ENCODE results near the gene OR2M2. TPM values are rescaled to one million over a fixed set of nuclear protein-coding genes. Genes with fewer than 3 reads are reported as not detected.

Gene OR2M2
- total and polyA plus RNA-seq, 9 of the 15 experiments (the other 6 are each of a cell fraction or from before 2014, with no cell fraction given): not detected

DNA sequence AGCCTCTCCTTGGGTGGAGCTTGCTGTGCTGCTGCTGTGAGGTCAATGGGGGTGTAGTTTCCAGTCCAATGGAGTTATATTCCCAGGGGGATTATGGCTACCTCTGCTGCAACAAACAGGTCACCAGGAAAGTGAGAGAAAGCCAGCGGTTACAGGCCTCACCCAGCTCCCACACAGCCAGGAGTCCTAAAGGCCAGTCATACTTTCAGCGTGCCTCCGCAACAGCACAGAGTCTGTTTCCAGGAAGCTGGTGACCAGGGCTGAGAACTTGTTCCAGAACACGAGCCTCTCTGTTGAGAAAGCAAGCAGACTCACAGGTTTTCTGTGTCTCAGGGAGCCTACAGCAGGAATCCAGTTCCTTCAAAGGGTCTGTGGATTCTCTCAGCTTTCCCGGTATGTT is 47.0 kb upstream of the OR2M2 start (continued):
- TF ChIP-seq PTBP1 (IDR thresholded peaks at IDR 0.05; ENCODE audit: low read depth, low read length): no peak
- TF ChIP-seq, protein P1, sequence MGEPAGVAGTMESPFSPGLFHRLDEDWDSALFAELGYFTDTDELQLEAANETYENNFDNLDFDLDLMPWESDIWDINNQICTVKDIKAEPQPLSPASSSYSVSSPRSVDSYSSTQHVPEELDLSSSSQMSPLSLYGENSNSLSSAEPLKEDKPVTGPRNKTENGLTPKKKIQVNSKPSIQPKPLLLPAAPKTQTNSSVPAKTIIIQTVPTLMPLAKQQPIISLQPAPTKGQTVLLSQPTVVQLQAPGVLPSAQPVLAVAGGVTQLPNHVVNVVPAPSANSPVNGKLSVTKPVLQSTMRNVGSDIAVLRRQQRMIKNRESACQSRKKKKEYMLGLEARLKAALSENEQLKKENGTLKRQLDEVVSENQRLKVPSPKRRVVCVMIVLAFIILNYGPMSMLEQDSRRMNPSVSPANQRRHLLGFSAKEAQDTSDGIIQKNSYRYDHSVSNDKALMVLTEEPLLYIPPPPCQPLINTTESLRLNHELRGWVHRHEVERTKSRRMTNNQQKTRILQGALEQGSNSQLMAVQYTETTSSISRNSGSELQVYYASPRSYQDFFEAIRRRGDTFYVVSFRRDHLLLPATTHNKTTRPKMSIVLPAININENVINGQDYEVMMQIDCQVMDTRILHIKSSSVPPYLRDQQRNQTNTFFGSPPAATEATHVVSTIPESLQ (CRISPR knock-in tag; IDR thresholded peaks at IDR 0.05): no peak

DNA sequence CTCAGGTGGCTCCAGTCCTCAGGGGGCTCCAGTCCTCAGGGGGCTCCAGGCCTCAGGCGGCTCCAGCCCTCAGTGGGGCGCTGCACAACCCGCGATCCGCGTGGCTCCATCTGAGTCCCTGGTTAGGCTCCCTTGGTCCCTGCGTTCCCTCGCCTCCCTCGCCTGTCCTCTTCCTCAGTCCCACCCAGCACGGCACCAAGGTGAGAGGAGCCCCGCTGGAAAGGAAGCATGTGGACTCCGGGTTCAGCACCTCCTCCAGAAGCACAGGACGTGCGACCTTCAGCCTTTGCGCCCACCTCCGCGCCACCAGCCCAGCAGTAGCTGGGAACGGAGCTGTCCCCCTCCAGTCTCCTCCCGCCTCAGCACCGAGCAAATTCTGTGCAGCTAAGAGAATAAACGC is 37.8 kb upstream of the OR2M2 start:
- CTCF ChIA-PET (ENCODE audit: low intra/inter-chr PET ratio): no interaction called here
- TF ChIP-seq MAZ (CRISPR knock-in tag; conservative IDR thresholded peaks at IDR 0.05 in 1 of 2, IDR thresholded peaks at IDR 0.05 in 1 of 2) (0 out of 4 replicates have a peak, but pooled peaks of 1 of the 2 experiments have one; percentile 38), ZNF717 (CRISPR knock-in tag; IDR thresholded peaks at IDR 0.05) (no peak), HDAC3 (IDR thresholded peaks at IDR 0.05; ENCODE audit: borderline replicate concordance, partially characterized antibody) (no peak), SOX6 (IDR thresholded peaks at IDR 0.05) (no peak)
- no peak overlapping the region for H2AFZ ChIP-seq (ENCODE audit: low read depth, low read length)
- in situ Hi-C loops (cut with MboI) (no loop called here), intact Hi-C loops (cut with micrococcal nuclease) (no loop called here)
- no peaks in the 10 kb centered on the region for H3K4me1 ChIP-seq (replicated peaks in 1 of 2; ENCODE audit: control insufficient read depth in 2 of 2, insufficient read depth in 2 of 2, low read length in 2 of 2)
- H3K4me3 ChIP-seq: no peak overlapping the region
- no peak overlapping the region for H3K4me2 ChIP-seq (ENCODE audit: insufficient read depth, low read length)
- no peaks in the 10 kb centered on the region for H3K27me3 ChIP-seq (ENCODE audit: control insufficient read depth in 2 of 2, insufficient read depth in 2 of 2, low read length in 2 of 2)
- no peak overlapping the region for H3K27ac ChIP-seq (ENCODE audit: extremely low read depth, low read depth, low read length)
- ATAC-seq (no peak), DNase-seq (ENCODE audit: extremely low read depth in 1 of 4, low spot score in 3 of 4) (no peak), FAIRE-seq (no peak)
- 1% methylated on average over 16 of the region's 21 CpGs for WGBS (ENCODE audit: insufficient coverage, low coverage, missing lambda C conversion rate)
- no peaks in the 10 kb centered on the region for H3K36me3 ChIP-seq (ENCODE audit: control insufficient read depth, insufficient read depth, low read length)
- H3K9me1 ChIP-seq (ENCODE audit: control insufficient read depth, insufficient read depth, low read length): no peaks in the 10 kb centered on the region
- POLR2A ChIA-PET: no interaction called here
- H3K9ac ChIP-seq (ENCODE audit: insufficient read depth in 1 of 2, low read depth in 2 of 2, low read length in 2 of 2): no peak overlapping the region
- BruUV-seq (replicated peaks): no TSS peak
- no peaks in the 10 kb centered on the region; the same call in 1 of the 2 replicates for H3K9me3 ChIP-seq (replicated peaks; ENCODE audit: control insufficient read depth, insufficient read depth, low read depth, low read length)
- H4K20me1 ChIP-seq (replicated peaks; ENCODE audit: control insufficient read depth, insufficient read depth, low read length): no peaks in the 10 kb centered on the region
- no peaks in the 10 kb centered on the region for H3K79me2 ChIP-seq (ENCODE audit: control insufficient read depth, insufficient read depth, low read length)
